Kidney tubule cell (primary cell): ENCODE results near the gene DUSP5.

Source experiments
- DNase-seq: peaks from one replicate; pipeline ENCODE4 v3.0.0-alpha.2; 2018; ENCODE audit warnings: low spot score

DUSP5 gene

GRCh38 chr10:110546499-110547110 lies 48.9 kb downstream of the DUSP5 start:
- no peak for DNase-seq

- peak; percentile 73 for DNase-seq
Observed at GRCh38 chr10:110547139-110547761, 49.5 kb downstream of the DUSP5 start.

GRCh38 chr10:110548002-110548401 lies 50.3 kb downstream of the DUSP5 start:
- DNase-seq, result no peak

DNA sequence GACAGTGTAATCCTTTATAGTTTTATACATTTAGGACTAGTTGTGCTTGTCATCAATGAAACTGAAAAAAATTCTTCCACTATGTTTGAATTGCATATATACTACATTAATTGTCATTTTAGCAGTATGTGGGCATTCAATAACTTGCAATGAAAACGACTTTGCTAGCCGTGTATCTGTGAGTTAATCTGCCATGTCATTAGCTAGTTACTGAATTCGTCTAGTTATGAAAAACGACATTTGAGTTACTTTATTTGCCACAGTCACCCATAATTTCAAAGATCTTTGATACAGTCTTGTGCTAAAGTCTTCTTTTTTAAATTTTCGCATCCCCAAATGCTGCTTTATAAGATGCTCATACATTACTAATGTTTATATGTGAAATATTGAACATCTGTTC lies 51.5 kb downstream of the DUSP5 start:
- DNase-seq, result no peak

DNA sequence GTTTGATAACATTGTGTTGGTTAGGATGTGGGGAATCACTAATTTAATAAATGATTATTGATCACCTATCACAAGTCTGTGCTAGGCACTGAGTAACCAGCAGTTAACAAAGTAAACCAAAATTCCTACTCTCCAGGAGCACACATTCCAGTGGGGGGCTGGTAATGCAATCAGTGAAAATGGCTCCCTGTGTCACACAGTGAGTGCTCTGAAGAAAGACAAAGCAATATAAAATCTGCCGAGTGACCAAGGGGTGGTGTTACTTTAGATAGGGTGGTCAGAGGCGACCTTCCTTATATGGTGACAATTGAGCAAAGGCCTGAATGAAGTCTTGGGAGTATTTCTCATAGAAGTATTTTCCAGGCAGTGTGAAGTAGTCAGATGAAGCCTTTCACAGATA lies 56.2 kb downstream of the DUSP5 start:
- DNase-seq, result peak; percentile 31

DNA sequence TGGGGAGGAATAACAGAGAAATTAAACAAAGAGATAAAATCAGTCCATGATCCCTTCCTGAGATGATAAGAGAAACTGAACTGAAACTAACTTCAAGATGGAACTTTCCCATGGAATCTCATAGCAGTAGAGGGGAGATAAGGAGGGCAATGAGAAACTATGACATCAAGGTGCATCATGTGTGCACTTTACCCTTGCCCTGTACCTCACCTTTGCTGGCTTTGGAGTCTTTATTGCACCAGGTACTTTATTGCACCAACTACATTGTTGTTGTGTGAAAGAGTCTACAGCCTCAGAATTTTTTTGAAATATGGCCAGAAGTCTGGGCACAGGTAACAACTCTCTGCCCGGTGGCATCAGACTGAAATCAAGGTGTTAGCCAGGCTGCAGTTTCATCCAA lies 58.6 kb downstream of the DUSP5 start:
- no peak for DNase-seq

- peak; percentile 62 for DNase-seq
Observed at GRCh38 chr10:110556969-110557601, 59.4 kb downstream of the DUSP5 start.

DNA sequence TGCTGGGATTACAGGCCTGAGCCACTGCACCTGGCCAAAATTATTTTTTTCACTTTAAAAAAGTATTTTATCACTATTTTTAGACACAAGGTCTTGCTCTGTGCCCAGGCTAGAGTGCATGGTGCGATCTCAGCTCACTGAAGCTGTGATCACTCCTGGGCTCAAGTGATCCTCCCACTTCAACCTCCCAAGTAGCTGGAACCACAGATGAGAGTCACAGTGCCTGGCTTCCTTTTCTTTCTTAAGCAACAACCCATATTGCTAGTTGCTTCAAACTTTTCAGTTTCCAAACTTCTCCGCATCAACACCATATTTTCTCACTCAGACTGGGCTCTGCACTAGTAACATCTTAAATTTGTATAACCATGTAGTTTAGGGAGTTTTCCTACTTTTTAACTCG lies 60.3 kb downstream of the DUSP5 start:
- no peak for DNase-seq

DNA sequence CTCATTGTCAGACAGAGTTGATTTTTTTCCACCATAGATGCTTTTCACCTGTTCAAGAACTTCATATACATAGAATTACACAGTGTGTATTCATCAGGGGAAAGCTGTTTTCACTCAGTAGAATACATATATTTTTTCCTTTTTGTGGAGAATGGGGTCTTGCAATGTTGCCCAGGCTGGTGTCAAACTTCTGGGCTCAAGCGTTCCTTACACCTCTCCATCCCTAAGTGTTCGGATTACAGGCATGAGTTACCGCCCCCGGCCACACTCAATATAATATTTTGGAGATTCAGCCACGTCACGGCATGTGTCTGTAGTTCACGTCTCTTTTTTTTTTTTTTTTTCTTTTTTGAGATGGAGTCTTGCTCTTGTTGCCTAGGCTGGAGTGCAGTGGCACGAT lies 62.3 kb downstream of the DUSP5 start:
- DNase-seq, result no peak
